ENCODE results near the gene VASH1.

- TF ChIP-seq CTCF (conservative IDR thresholded peaks at IDR 0.05 in 1 of 2, IDR thresholded peaks at IDR 0.05 in 1 of 2; ENCODE audit: low read depth in 1 of 2, low read length in 2 of 2) (no peak), EZH2 (IDR thresholded peaks at IDR 0.05; ENCODE audit: low read length, missing control alignments) (no peak)
Observed at GRCh38 chr14:76808990-76809389, 47.7 kb downstream of the VASH1 start.
